Measurements from ENCODE around the gene WASF3.

WASF3 gene

GRCh38 chr13:26646603-26647002 lies 89.1 kb downstream of the WASF3 start:
- Histone ChIP-seq H3K9ac (ENCODE audit: low read length) (no peak overlapping the region), H3K4me3 (ENCODE audit: low read length) (peak overlapping the region; percentile 31)

GRCh38 chr13:26651234-26651633 lies 93.8 kb downstream of the WASF3 start:
- H3K27me3 ChIP-seq (ENCODE audit: control insufficient read depth, insufficient read depth, low read length): no peaks in the 10 kb centered on the region
- no peaks in the 10 kb centered on the region for H3K9me3 ChIP-seq (ENCODE audit: control insufficient read depth, low read depth, low read length)
- H3K27ac ChIP-seq (ENCODE audit: low read length): no peak overlapping the region
- no peak overlapping the region for H3K9ac ChIP-seq (ENCODE audit: low read length)
- no peak overlapping the region for H3K4me3 ChIP-seq (ENCODE audit: low read length)
- peaks cover 22% of the 10 kb centered on the region for H3K4me1 ChIP-seq (ENCODE audit: control insufficient read depth, low read depth, low read length)
- no peaks in the 10 kb centered on the region for H3K36me3 ChIP-seq (ENCODE audit: control insufficient read depth, low read depth, low read length)

More at GRCh38 chr13:26646603-26647002, 89.1 kb downstream of the WASF3 start:
- Histone ChIP-seq H3K9me3 (ENCODE audit: control insufficient read depth, low read depth, low read length) (no peaks in the 10 kb centered on the region), H3K27ac (ENCODE audit: low read length) (no peak overlapping the region), H3K4me1 (ENCODE audit: control insufficient read depth, low read depth, low read length) (peaks cover 30% of the 10 kb centered on the region), H3K36me3 (ENCODE audit: control insufficient read depth, low read depth, low read length) (no peaks in the 10 kb centered on the region), H3K27me3 (ENCODE audit: control insufficient read depth, insufficient read depth, low read length) (no peaks in the 10 kb centered on the region)

GRCh38 chr13:26653310-26653709 lies 95.8 kb downstream of the WASF3 start:
- no peak overlapping the region for H3K27ac ChIP-seq (ENCODE audit: low read length)
- no peaks in the 10 kb centered on the region for H3K36me3 ChIP-seq (ENCODE audit: control insufficient read depth, low read depth, low read length)
- H3K9me3 ChIP-seq (ENCODE audit: control insufficient read depth, low read depth, low read length): no peaks in the 10 kb centered on the region
- H3K27me3 ChIP-seq (ENCODE audit: control insufficient read depth, insufficient read depth, low read length): no peaks in the 10 kb centered on the region
- H3K9ac ChIP-seq (ENCODE audit: low read length): no peak overlapping the region
- H3K4me3 ChIP-seq (ENCODE audit: low read length): no peak overlapping the region
- peaks cover 6% of the 10 kb centered on the region for H3K4me1 ChIP-seq (ENCODE audit: control insufficient read depth, low read depth, low read length)

- H3K27ac ChIP-seq (ENCODE audit: low read length): no peak overlapping the region
- H3K9me3 ChIP-seq (ENCODE audit: control insufficient read depth, low read depth, low read length): no peaks in the 10 kb centered on the region
- no peaks in the 10 kb centered on the region for H3K36me3 ChIP-seq (ENCODE audit: control insufficient read depth, low read depth, low read length)
- H3K4me3 ChIP-seq (ENCODE audit: low read length): no peak overlapping the region
- H3K9ac ChIP-seq (ENCODE audit: low read length): no peak overlapping the region
- peaks cover 3% of the 10 kb centered on the region for H3K4me1 ChIP-seq (ENCODE audit: control insufficient read depth, low read depth, low read length)
- no peaks in the 10 kb centered on the region for H3K27me3 ChIP-seq (ENCODE audit: control insufficient read depth, insufficient read depth, low read length)
These were observed 96.4 kb downstream of the WASF3 start for GRCh38 chr13:26653842-26654241.

GRCh38 chr13:26656919-26657318 lies 99.4 kb downstream of the WASF3 start:
- no peak overlapping the region for H3K4me3 ChIP-seq (ENCODE audit: low read length)
- H3K36me3 ChIP-seq (ENCODE audit: control insufficient read depth, low read depth, low read length): no peaks in the 10 kb centered on the region
- H3K27ac ChIP-seq (ENCODE audit: low read length): no peak overlapping the region
- H3K27me3 ChIP-seq (ENCODE audit: control insufficient read depth, insufficient read depth, low read length): no peaks in the 10 kb centered on the region
- H3K9ac ChIP-seq (ENCODE audit: low read length): no peak overlapping the region
- H3K4me1 ChIP-seq (ENCODE audit: control insufficient read depth, low read depth, low read length): peaks cover 12% of the 10 kb centered on the region
- no peaks in the 10 kb centered on the region for H3K9me3 ChIP-seq (ENCODE audit: control insufficient read depth, low read depth, low read length)

GRCh38 chr13:26658448-26659385 lies 101.2 kb downstream of the WASF3 start:
- no peaks in the 10 kb centered on the region for H3K9me3 ChIP-seq (ENCODE audit: control insufficient read depth, low read depth, low read length)
- H3K27ac ChIP-seq (ENCODE audit: low read length): no peak overlapping the region
- no peak overlapping the region for H3K4me3 ChIP-seq (ENCODE audit: low read length)
- H3K27me3 ChIP-seq (ENCODE audit: control insufficient read depth, insufficient read depth, low read length): no peaks in the 10 kb centered on the region
- no peak overlapping the region for H3K9ac ChIP-seq (ENCODE audit: low read length)
- H3K4me1 ChIP-seq (ENCODE audit: control insufficient read depth, low read depth, low read length): peaks cover 12% of the 10 kb centered on the region
- H3K36me3 ChIP-seq (ENCODE audit: control insufficient read depth, low read depth, low read length): no peaks in the 10 kb centered on the region

GRCh38 chr13:26660185-26660584 lies 102.7 kb downstream of the WASF3 start:
- H3K4me3 ChIP-seq (ENCODE audit: low read length): no peak overlapping the region
- H3K9ac ChIP-seq (ENCODE audit: low read length): no peak overlapping the region
- H3K27me3 ChIP-seq (ENCODE audit: control insufficient read depth, insufficient read depth, low read length): no peaks in the 10 kb centered on the region
- H3K4me1 ChIP-seq (ENCODE audit: control insufficient read depth, low read depth, low read length): peaks cover 12% of the 10 kb centered on the region
- H3K9me3 ChIP-seq (ENCODE audit: control insufficient read depth, low read depth, low read length): no peaks in the 10 kb centered on the region
- no peaks in the 10 kb centered on the region for H3K36me3 ChIP-seq (ENCODE audit: control insufficient read depth, low read depth, low read length)
- no peak overlapping the region for H3K27ac ChIP-seq (ENCODE audit: low read length)

GRCh38 chr13:26660766-26661165 lies 103.3 kb downstream of the WASF3 start:
- Histone ChIP-seq H3K9ac (ENCODE audit: low read length) (no peak overlapping the region), H3K9me3 (ENCODE audit: control insufficient read depth, low read depth, low read length) (no peaks in the 10 kb centered on the region), H3K36me3 (ENCODE audit: control insufficient read depth, low read depth, low read length) (no peaks in the 10 kb centered on the region), H3K4me3 (ENCODE audit: low read length) (no peak overlapping the region), H3K4me1 (ENCODE audit: control insufficient read depth, low read depth, low read length) (peaks cover 12% of the 10 kb centered on the region), H3K27ac (ENCODE audit: low read length) (no peak overlapping the region), H3K27me3 (ENCODE audit: control insufficient read depth, insufficient read depth, low read length) (no peaks in the 10 kb centered on the region)

GRCh38 chr13:26663791-26664190 lies 106.3 kb downstream of the WASF3 start:
- Histone ChIP-seq H3K4me3 (ENCODE audit: low read length) (no peak overlapping the region), H3K4me1 (ENCODE audit: control insufficient read depth, low read depth, low read length) (peaks cover 9% of the 10 kb centered on the region), H3K27me3 (ENCODE audit: control insufficient read depth, insufficient read depth, low read length) (no peaks in the 10 kb centered on the region), H3K27ac (ENCODE audit: low read length) (no peak overlapping the region), H3K9ac (ENCODE audit: low read length) (no peak overlapping the region), H3K9me3 (ENCODE audit: control insufficient read depth, low read depth, low read length) (no peaks in the 10 kb centered on the region), H3K36me3 (ENCODE audit: control insufficient read depth, low read depth, low read length) (no peaks in the 10 kb centered on the region)

GRCh38 chr13:26664286-26664685 lies 106.8 kb downstream of the WASF3 start:
- H3K27ac ChIP-seq (ENCODE audit: low read length): no peak overlapping the region
- H3K4me1 ChIP-seq (ENCODE audit: control insufficient read depth, low read depth, low read length): peaks cover 9% of the 10 kb centered on the region

GRCh38 chr13:26664876-26665275 lies 107.4 kb downstream of the WASF3 start:
- no peak overlapping the region for H3K9ac ChIP-seq (ENCODE audit: low read length)
- H3K27me3 ChIP-seq (ENCODE audit: control insufficient read depth, insufficient read depth, low read length): no peaks in the 10 kb centered on the region
- no peak overlapping the region for H3K27ac ChIP-seq (ENCODE audit: low read length)
- no peaks in the 10 kb centered on the region for H3K36me3 ChIP-seq (ENCODE audit: control insufficient read depth, low read depth, low read length)
- H3K9me3 ChIP-seq (ENCODE audit: control insufficient read depth, low read depth, low read length): no peaks in the 10 kb centered on the region
- H3K4me3 ChIP-seq (ENCODE audit: low read length): no peak overlapping the region
- H3K4me1 ChIP-seq (ENCODE audit: control insufficient read depth, low read depth, low read length): peaks cover 9% of the 10 kb centered on the region

More at GRCh38 chr13:26664286-26664685, 106.8 kb downstream of the WASF3 start:
- Histone ChIP-seq H3K9me3 (ENCODE audit: control insufficient read depth, low read depth, low read length) (no peaks in the 10 kb centered on the region), H3K9ac (ENCODE audit: low read length) (no peak overlapping the region), H3K4me3 (ENCODE audit: low read length) (no peak overlapping the region), H3K27me3 (ENCODE audit: control insufficient read depth, insufficient read depth, low read length) (no peaks in the 10 kb centered on the region), H3K36me3 (ENCODE audit: control insufficient read depth, low read depth, low read length) (no peaks in the 10 kb centered on the region)

All from iPS-18a (cell line).